GM12878 (cell line): Measurements from ENCODE around the gene SBF1.

Source experiments
- CREB1 ChIP-seq: IDR thresholded peaks from 2 replicates; pipeline ENCODE4 v1.6.1; 2012; ENCODE audit warnings: low read depth, mild to moderate bottlenecking, inconsistent platforms
- KDM1A ChIP-seq: fragments of 200-600 bp; sonication (generic); IDR thresholded peaks from 2 replicates; pipeline ENCODE4 v1.6.1; 2016; ENCODE audit warnings: borderline replicate concordance
- POLR2A ChIP-seq: IDR thresholded peaks from 2 replicates; pipeline ENCODE4 v1.6.1; 2011; ENCODE audit warnings: low read depth, mild to moderate bottlenecking, low read length
- POLR2AphosphoS5 ChIP-seq: IDR thresholded peaks from 2 replicates; pipeline ENCODE4 v1.6.1; 2011; ENCODE audit warnings: mild to moderate bottlenecking, low read length, inconsistent platforms
- RCOR1 ChIP-seq: conservative IDR thresholded peaks from 2 replicates; pipeline ENCODE4 v1.6.1; 2012; ENCODE audit warnings: low read depth, low read length, improper control_type of control experiment
- RFX5 ChIP-seq: IDR thresholded peaks from 2 replicates; pipeline ENCODE4 v1.6.1; 2011; ENCODE audit warnings: low read depth, low read length, improper control_type of control experiment
- TAF1 ChIP-seq: IDR thresholded peaks from 2 replicates; pipeline ENCODE4 v1.6.1; 2011; ENCODE audit warnings: mild to moderate bottlenecking, low read depth, low read length, borderline replicate concordance
- TF ChIP-seq, protein P1 (sequence below), 3 experiments: IDR thresholded peaks in 2 of 3; conservative IDR thresholded peaks in 1 of 3; 2 replicates each; pipeline ENCODE4 v1.5.1; 2011; ENCODE audit warnings: low read depth in 3 of 3, low read length in 3 of 3, mild to moderate bottlenecking in 3 of 3, control low read depth in 2 of 3, moderate library complexity in 2 of 3, inconsistent platforms in 1 of 3, mixed read lengths in 1 of 3; ENCODE audit not compliant: control insufficient read depth in 2 of 3, insufficient read depth in 1 of 3; ENCODE audit errors: extremely low read depth in 1 of 3
- TF ChIP-seq, protein P2 (sequence below): IDR thresholded peaks from 2 replicates; pipeline ENCODE4 v1.6.1; 2011; ENCODE audit warnings: mild to moderate bottlenecking, low read depth, low read length, moderate library complexity; ENCODE audit not compliant: insufficient replicate concordance

DNA sequence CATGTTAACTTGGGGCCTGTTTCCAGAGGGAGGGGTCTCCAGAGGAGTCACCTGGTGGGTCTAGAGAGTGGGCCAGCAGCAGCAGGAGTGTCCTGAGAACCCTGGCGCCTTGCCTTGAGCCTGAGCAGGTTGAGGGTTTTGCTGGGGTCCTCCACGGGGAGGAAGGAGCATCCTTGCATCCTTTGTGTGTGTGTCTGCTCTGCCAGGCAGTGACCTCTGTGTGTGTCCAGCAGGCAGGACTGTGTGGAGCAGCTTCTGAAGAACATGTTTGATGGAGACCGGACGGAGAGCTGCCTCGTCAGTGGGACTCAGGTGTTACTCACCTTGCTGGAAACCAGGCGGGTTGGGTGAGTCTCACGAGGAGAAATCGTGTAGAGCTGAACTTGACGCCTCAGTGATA is 55.7 kb downstream of the SBF1 start:
- TF ChIP-seq KDM1A (no peak), RCOR1 (no peak), POLR2AphosphoS5 (no peak), TAF1 (no peak), RFX5 (no peak), POLR2A (no peak), CREB1 (no peak)
- TF ChIP-seq, protein P1, sequence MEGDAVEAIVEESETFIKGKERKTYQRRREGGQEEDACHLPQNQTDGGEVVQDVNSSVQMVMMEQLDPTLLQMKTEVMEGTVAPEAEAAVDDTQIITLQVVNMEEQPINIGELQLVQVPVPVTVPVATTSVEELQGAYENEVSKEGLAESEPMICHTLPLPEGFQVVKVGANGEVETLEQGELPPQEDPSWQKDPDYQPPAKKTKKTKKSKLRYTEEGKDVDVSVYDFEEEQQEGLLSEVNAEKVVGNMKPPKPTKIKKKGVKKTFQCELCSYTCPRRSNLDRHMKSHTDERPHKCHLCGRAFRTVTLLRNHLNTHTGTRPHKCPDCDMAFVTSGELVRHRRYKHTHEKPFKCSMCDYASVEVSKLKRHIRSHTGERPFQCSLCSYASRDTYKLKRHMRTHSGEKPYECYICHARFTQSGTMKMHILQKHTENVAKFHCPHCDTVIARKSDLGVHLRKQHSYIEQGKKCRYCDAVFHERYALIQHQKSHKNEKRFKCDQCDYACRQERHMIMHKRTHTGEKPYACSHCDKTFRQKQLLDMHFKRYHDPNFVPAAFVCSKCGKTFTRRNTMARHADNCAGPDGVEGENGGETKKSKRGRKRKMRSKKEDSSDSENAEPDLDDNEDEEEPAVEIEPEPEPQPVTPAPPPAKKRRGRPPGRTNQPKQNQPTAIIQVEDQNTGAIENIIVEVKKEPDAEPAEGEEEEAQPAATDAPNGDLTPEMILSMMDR (IDR thresholded peaks at IDR 0.05 in 2 of 3, conservative IDR thresholded peaks at IDR 0.05 in 1 of 3; ENCODE audit: control insufficient read depth in 2 of 3, extremely low read depth in 1 of 3, insufficient read depth in 1 of 3, low read depth in 3 of 3, low read length in 3 of 3), result no peak
- TF ChIP-seq, protein P2, sequence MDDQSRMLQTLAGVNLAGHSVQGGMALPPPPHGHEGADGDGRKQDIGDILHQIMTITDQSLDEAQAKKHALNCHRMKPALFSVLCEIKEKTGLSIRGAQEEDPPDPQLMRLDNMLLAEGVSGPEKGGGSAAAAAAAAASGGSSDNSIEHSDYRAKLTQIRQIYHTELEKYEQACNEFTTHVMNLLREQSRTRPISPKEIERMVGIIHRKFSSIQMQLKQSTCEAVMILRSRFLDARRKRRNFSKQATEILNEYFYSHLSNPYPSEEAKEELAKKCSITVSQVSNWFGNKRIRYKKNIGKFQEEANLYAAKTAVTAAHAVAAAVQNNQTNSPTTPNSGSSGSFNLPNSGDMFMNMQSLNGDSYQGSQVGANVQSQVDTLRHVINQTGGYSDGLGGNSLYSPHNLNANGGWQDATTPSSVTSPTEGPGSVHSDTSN, result no peak
